Ovary (tissue), 9 donors: ENCODE results near the gene MYH7B. TPM values are rescaled to one million over a fixed set of nuclear protein-coding genes. Genes with fewer than 3 reads are reported as not detected.

Experiments
- DNase-seq, 5 donors: peaks; one replicate each; pipeline ENCODE4 v3.0.0-alpha.2; 2019 to 2020
- H3K27ac ChIP-seq, 2 donors: fragments of 200-600 bp; one replicate each; pipeline versions ENCODE4 v1.5.1 to v1.8.0; 2019 to 2022
- H3K27me3 ChIP-seq: fragments of 200-600 bp; one replicate; pipeline ENCODE4 v1.8.0; 2022
- H3K36me3 ChIP-seq: fragments of 200-600 bp; sonication (generic); one replicate; pipeline ENCODE4 v1.5.1; 2019
- H3K4me1 ChIP-seq: one replicate; pipeline ENCODE4 v1.8.1; 2013; ENCODE audit warnings: mild to moderate bottlenecking, moderate library complexity; ENCODE audit not compliant: insufficient read depth
- H3K4me3 ChIP-seq: fragments of 200-600 bp; sonication (generic); one replicate; pipeline ENCODE4 v1.5.1; 2017
- H3K9me3 ChIP-seq, 2 donors: fragments of 200-600 bp in 1 of 2; sonication (generic) in 1 of 2; one replicate each; pipeline versions ENCODE4 v1.5.1 to v1.8.1; 2013 to 2019; ENCODE audit warnings: mild to moderate bottlenecking in 1 of 2, moderate library complexity in 1 of 2
- CTCF ChIP-seq, 3 donors: fragments of 450-650 bp in 2 of 3; fragments of 200-600 bp in 1 of 3; IDR thresholded peaks; one replicate each; pipeline versions ENCODE4 v1.5.1 to v1.8.0; 2016 to 2022; ENCODE audit warnings: antibody characterized with exemption in 3 of 3, mild to moderate bottlenecking in 1 of 3
- EP300 ChIP-seq: sonication (generic); formaldehyde crosslinking; IDR thresholded peaks from one replicate; pipeline ENCODE4 v1.6.1; 2017; ENCODE audit warnings: antibody characterized with exemption
- POLR2A ChIP-seq: fragments of 450-650 bp; IDR thresholded peaks from one replicate; pipeline ENCODE4 v1.6.1; 2017; ENCODE audit warnings: antibody characterized with exemption, mild to moderate bottlenecking, moderate library complexity
- WGBS, 3 donors: extraction: QIAGEN DNeasy Blood & Tissue Kit in 1 of 3; methylation state at CpG; one replicate each; pipeline versions ENCODE4 v1.1.5 to v1.1.7; 2013 to 2017; 5-methylcytosine and 5-hydroxymethylcytosine counted together
- intact Hi-C, 4 donors: fragments of 100-400 bp; cut with DNase I; formaldehyde crosslinking; loops; one replicate each; pipeline versions ENCODE4 v1.11.0 to v1.15.1; 2022 to 2023
- polyA plus RNA-seq, 2 donors: library from polyadenylated mRNA; stranded (reverse); fragments of 200-250 nt in 1 of 2; fragments of 350-450 nt in 1 of 2; fragmentation: Illumina TruSeq in 1 of 2; extraction: RNeasy Lipid Tissue Mini Kit (QIAGEN cat#74804) in 1 of 2; gene quantifications; one replicate each; pipeline ENCODE4 v1.2.3, GENCODE V29; 2013 to 2014
- total RNA-seq, 7 donors: library from RNA; depleted of rRNA in 2 of 7; stranded (reverse); fragments of >200 nt in 2 of 7; fragmentation: NEBNext Ultra II Directional in 3 of 7; extraction: Animal tissue kit (Norgen Biotek cat#: 25700) in 3 of 7; gene quantifications; one replicate each; pipeline versions ENCODE4 v1.1.0 to v1.2.4, GENCODE V29; 2016 to 2023
- donor health status: DM: no; HTN: no; CAD: no; lungs with moderate emphysema.
- donor health status: DM: no; HTN: no; CAD: no.
- donor health status: Bipolar disorder and iron deficiency.
- donor health status: DM: yes; HTN: yes; CAD: no.
- donor health status: DM: no; HTN: no; CAD: no.
- donor health status: DM: yes; HTN: yes; CAD: no.

The MYH7B gene
- total and polyA plus RNA-seq, 9 donors = 0.30 to 2.6 (median 1.1) TPM

GRCh38 chr20:34964486-34964885, 8.8 kb downstream of the MYH7B start:
- WGBS, 3 donors = 91 to 92% (median 92%) methylated on average over 5 of the region's 5 CpGs
- Histone ChIP-seq H3K4me3 (no peak overlapping the region), H3K4me1 (no peaks in the 10 kb centered on the region), H3K9me3 (no peaks in the 10 kb centered on the region), H3K27me3 (no peaks in the 10 kb centered on the region), H3K36me3 (no peaks in the 10 kb centered on the region), H3K27ac (no peak overlapping the region)
- TF ChIP-seq POLR2A (no peak), EP300 (no peak), CTCF (IDR thresholded peaks at IDR 0.05) (no peak)
- DNase-seq = no peak
- intact Hi-C loops = no loop called here

- no peaks in the 10 kb centered on the region for H3K4me1 ChIP-seq
- no peaks in the 10 kb centered on the region for H3K36me3 ChIP-seq
- no peak for DNase-seq
- H3K4me3 ChIP-seq = no peak overlapping the region
- 95 to 97% (median 96%) methylated on average over 5 of the region's 5 CpGs for WGBS, 3 donors
- intact Hi-C loops = no loop called here
- TF ChIP-seq POLR2A (no peak), EP300 (no peak), CTCF (IDR thresholded peaks at IDR 0.05) (no peak)
- no peaks in the 10 kb centered on the region for H3K9me3 ChIP-seq
- H3K27me3 ChIP-seq = no peaks in the 10 kb centered on the region
- no peak overlapping the region for H3K27ac ChIP-seq
These were observed 9.4 kb downstream of the MYH7B start for GRCh38 chr20:34965051-34965450.

GRCh38 chr20:34967421-34967820, 11.8 kb downstream of the MYH7B start:
- no peak for TF ChIP-seq CTCF (IDR thresholded peaks at IDR 0.05)
- TF ChIP-seq EP300 = no peak
- no peak for TF ChIP-seq POLR2A
- Histone ChIP-seq H3K9me3 (no peaks in the 10 kb centered on the region), H3K27ac (no peak overlapping the region), H3K36me3 (no peaks in the 10 kb centered on the region), H3K4me3 (no peak overlapping the region), H3K4me1 (no peaks in the 10 kb centered on the region), H3K27me3 (no peaks in the 10 kb centered on the region)
- intact Hi-C loops = no loop called here
- WGBS, 3 donors = 88 to 95% (median 89%) methylated on average over 5 of the region's 5 CpGs
- no peak for DNase-seq

- TF ChIP-seq CTCF (IDR thresholded peaks at IDR 0.05) = no peak
- no peak for TF ChIP-seq EP300
- no peak for TF ChIP-seq POLR2A
- no peaks in the 10 kb centered on the region for H3K4me1 ChIP-seq
- 60 to 61% (median 61%) methylated on average over 7 of the region's 7 CpGs for WGBS, 3 donors
- intact Hi-C loops = no loop called here
- no peak overlapping the region for H3K27ac ChIP-seq
- no peaks in the 10 kb centered on the region for H3K36me3 ChIP-seq
- H3K4me3 ChIP-seq = no peak overlapping the region
- no peak for DNase-seq
- no peaks in the 10 kb centered on the region for H3K27me3 ChIP-seq
- H3K9me3 ChIP-seq = no peaks in the 10 kb centered on the region
These were observed 12.5 kb downstream of the MYH7B start for GRCh38 chr20:34968042-34968775.
